GM12875 (cell line): Measurements from ENCODE around the gene HPCAL1.

ENCODE experiments used
- H3K4me3 ChIP-seq: one replicate; pipeline ENCODE4 v1.5.1; 2011; ENCODE audit warnings: low read depth, low read length, control low read depth
- TF ChIP-seq, protein P1 (sequence below): IDR thresholded peaks from 2 replicates; pipeline ENCODE4 v1.5.1; 2011; ENCODE audit warnings: low read depth, mild to moderate bottlenecking, control low read depth, inconsistent platforms, low read length, moderate library complexity, borderline replicate concordance; ENCODE audit not compliant: insufficient read depth

Gene HPCAL1

DNA sequence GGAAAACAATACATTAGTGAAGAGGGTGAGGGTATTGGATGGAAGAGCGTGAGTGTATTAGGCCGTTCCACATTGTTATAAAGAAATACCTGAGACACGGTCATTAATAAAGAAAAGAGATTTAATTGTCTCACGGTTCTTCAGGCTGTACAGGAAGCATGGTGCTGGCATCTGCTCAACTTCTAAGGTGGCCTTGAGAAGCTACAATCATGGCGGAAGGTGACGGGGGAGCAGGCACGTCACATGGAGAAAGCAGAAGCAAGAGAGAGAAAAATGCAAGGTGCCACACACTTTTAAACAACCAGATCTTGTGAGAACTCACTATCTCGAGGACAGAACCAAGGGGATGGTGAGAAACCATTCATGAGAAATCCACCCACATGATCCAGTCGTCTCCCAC lies 18.2 kb downstream of the HPCAL1 start:
- no peak overlapping the region for H3K4me3 ChIP-seq
- TF ChIP-seq, protein P1, sequence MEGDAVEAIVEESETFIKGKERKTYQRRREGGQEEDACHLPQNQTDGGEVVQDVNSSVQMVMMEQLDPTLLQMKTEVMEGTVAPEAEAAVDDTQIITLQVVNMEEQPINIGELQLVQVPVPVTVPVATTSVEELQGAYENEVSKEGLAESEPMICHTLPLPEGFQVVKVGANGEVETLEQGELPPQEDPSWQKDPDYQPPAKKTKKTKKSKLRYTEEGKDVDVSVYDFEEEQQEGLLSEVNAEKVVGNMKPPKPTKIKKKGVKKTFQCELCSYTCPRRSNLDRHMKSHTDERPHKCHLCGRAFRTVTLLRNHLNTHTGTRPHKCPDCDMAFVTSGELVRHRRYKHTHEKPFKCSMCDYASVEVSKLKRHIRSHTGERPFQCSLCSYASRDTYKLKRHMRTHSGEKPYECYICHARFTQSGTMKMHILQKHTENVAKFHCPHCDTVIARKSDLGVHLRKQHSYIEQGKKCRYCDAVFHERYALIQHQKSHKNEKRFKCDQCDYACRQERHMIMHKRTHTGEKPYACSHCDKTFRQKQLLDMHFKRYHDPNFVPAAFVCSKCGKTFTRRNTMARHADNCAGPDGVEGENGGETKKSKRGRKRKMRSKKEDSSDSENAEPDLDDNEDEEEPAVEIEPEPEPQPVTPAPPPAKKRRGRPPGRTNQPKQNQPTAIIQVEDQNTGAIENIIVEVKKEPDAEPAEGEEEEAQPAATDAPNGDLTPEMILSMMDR: no peak

DNA sequence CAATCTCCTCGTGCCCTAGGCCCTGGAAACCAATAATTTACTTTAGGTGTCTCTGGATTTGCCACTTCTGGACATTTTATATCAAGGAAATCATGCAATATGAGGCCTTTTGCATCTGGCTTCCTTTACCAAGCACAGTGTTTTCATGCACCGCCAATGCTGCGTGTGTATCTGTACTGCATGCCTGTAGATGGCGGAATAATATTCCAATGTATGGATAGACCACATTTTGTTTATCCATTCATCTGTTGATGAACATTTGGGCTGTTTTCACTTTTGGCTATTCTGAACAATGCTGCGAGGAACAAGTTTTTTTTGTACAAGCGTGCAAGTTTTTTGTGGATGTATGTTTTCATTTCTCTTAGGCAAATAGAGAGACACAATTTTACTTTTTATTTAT lies 18.9 kb downstream of the HPCAL1 start:
- TF ChIP-seq, protein P1: no peak
- no peak overlapping the region for H3K4me3 ChIP-seq

DNA sequence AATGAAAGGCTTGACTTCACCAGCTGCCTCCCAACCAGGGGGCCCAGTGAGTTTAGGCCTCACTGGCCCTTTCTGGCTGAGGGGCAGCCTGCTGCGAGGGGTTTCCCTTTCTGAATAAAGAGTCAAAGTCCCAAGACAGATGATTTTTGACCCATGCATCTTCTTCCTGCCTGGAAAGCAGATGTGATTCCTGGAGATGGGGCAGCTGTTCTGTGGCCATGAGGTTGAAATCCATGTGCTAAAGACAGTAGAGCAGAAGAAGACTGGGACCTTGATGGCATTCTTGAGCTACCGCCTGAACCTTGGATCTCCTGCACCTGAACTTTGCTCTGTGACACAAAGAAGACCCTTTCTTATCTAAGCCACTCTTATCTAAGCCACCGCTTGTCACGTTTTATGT lies 19.8 kb downstream of the HPCAL1 start:
- TF ChIP-seq, protein P1: no peak
- H3K4me3 ChIP-seq: no peak overlapping the region

DNA sequence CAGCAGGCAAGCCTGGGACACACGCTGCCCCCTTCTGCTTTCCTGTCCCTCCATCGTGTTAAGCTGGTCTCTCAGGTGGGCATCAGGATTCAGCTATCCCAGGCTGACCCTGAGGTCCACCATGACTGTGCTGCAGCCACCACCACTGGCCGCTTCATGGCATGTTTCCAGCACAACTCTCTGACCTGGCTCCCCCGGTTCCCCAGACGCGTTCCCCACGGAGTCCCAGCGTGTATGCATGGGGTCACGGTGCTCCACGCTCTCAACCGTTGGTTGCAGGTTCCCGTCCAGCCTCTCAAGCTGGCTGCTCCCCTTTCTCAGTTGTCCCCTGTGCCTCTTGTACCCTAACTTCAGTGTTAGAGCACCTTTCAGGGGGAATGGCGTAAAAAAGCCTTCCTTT lies 20.3 kb downstream of the HPCAL1 start:
- TF ChIP-seq, protein P1: no peak
- no peak overlapping the region for H3K4me3 ChIP-seq

DNA sequence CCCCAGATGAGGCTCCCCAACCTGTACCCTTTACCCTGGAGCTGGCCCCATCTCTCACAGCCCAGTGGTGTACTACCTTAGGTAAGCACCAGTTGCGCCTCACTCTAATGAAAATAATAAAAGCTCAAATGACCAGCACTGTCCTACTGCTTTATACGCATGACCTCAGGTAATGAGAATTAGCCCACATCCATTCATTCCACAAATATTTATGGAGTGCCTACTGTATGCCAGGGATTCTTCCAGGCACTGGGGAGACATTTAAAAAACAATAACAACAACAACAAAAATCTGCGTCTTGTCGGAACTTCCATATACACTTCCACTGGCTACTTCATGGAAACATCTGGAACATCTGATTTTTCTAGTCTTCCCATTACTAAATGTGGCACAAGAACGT lies 20.8 kb downstream of the HPCAL1 start:
- no peak overlapping the region for H3K4me3 ChIP-seq
- TF ChIP-seq, protein P1: no peak

DNA sequence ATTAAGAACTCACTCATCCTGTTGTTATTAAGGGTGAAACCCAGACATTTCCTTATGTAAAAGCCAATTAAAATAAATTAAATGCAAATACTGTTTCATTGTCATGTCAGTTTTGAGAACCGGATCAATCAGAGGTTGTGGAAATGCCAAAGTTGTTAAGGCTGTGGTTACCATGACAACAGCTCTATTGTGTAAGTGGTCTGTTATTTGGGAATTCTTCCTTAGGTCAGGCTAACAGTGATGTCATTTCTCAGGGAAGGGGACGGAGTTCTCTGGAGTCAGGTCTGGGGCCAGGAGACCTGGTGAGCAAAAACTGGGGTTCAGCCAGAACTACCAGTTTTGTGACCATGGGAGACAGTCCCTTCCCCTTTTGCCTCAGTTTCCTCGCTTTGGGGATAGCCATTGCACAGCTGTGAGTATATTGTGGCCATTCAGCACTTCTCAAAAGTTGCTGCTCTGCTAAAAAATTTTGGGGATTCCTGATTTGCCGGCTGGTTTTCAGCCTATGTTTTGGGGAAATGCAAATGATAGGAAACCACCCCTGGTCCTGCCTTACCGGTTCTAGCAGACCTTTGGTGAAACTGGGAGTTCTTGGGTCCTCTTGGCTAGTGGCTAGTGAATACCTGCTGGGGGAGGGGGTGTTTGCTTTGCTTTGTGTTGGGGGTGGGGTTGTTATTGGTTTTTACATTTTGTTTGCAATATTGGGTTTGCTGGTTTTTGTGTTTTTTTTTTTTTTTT lies 21.6 kb downstream of the HPCAL1 start:
- TF ChIP-seq, protein P1: no peak
- H3K4me3 ChIP-seq: no peak overlapping the region
